WTC11 (cell line): ENCODE measurements around the gene ITPK1. TPM values are rescaled to one million over a fixed set of nuclear protein-coding genes. Genes with fewer than 3 reads are reported as not detected.

ENCODE experiments used
- ATAC-seq: fragments of 200-7000 bp; cut with Tn5 transposase; 2 replicates; pipeline ENCODE4 v1.10.0; 2021; ENCODE audit warnings: mild to moderate bottlenecking, moderate library complexity
- CTCF ChIA-PET: fragments of 300-600 bp; sonication (Branson Sonifier 250); formaldehyde crosslinking; loops from one replicate; lab custom pipeline; 2021; ENCODE audit warnings: antibody characterized with exemption; lab: Charles Lee
- POLR2A ChIA-PET: fragments of 350-600 bp; sonication (Branson Sonifier 250); formaldehyde crosslinking; loops from one replicate; lab custom pipeline; 2021; ENCODE audit warnings: antibody characterized with exemption; lab: Charles Lee
- DNase-seq: peaks from one replicate; pipeline ENCODE4 v3.0.0; 2021; ENCODE audit warnings: low spot score
- H3K27ac Mint-ChIP-seq: 2 replicates; pipeline ENCODE4 v1.8.0; 2021; ENCODE audit warnings: mixed read lengths
- H3K27me3 Mint-ChIP-seq: 2 replicates; pipeline ENCODE4 v1.8.0; 2021; ENCODE audit warnings: low read depth, mild to moderate bottlenecking, moderate library complexity, mixed read lengths
- H3K36me3 Mint-ChIP-seq: 2 replicates; pipeline ENCODE4 v1.8.0; 2021; ENCODE audit warnings: mixed read lengths
- H3K4me1 Mint-ChIP-seq: 2 replicates; pipeline ENCODE4 v1.8.0; 2022; ENCODE audit warnings: mixed read lengths
- H3K4me3 Mint-ChIP-seq: 2 replicates; pipeline ENCODE4 v1.8.0; 2021; ENCODE audit warnings: mild to moderate bottlenecking, moderate library complexity, mixed read lengths
- H3K9me3 Mint-ChIP-seq: 2 replicates; pipeline ENCODE4 v1.8.0; 2021; ENCODE audit warnings: mixed read lengths
- ATF6 ChIP-seq: sonication (generic); formaldehyde crosslinking; IDR thresholded peaks from 2 replicates; pipeline ENCODE4 v1.8.1; 2023; ENCODE audit warnings: mild to moderate bottlenecking, missing genetic modification reagents
- CREB1 ChIP-seq: sonication (generic); formaldehyde crosslinking; IDR thresholded peaks from 2 replicates; pipeline ENCODE4 v1.8.0; 2023; ENCODE audit warnings: mild to moderate bottlenecking, missing genetic modification reagents
- GABPB1 ChIP-seq: sonication (generic); formaldehyde crosslinking; IDR thresholded peaks from 2 replicates; pipeline ENCODE4 v1.8.1; 2023; ENCODE audit warnings: mild to moderate bottlenecking, missing genetic modification reagents
- HMGA2 ChIP-seq: fragments of 250-450 bp; sonication (Bioruptor Pico); IDR thresholded peaks from 2 replicates; pipeline ENCODE4 v1.4.0; 2021; ENCODE audit warnings: mild to moderate bottlenecking, moderate library complexity
- MAX ChIP-seq: sonication (generic); formaldehyde crosslinking; IDR thresholded peaks from 2 replicates; pipeline ENCODE4 v1.8.0; 2022; ENCODE audit warnings: mild to moderate bottlenecking, missing genetic modification reagents
- MXD4 ChIP-seq: fragments of 250-450 bp; sonication (Bioruptor Pico); IDR thresholded peaks from 2 replicates; pipeline ENCODE4 v1.8.0; 2021; ENCODE audit warnings: mild to moderate bottlenecking, moderate library complexity, borderline replicate concordance
- NFYB ChIP-seq: sonication (generic); formaldehyde crosslinking; conservative IDR thresholded peaks from 2 replicates; pipeline ENCODE4 v1.8.0; 2022; ENCODE audit warnings: low read depth, missing genetic modification reagents
- NR1H2 ChIP-seq: sonication (generic); formaldehyde crosslinking; IDR thresholded peaks from 2 replicates; pipeline ENCODE4 v1.9.0; 2021; ENCODE audit warnings: mild to moderate bottlenecking, moderate library complexity, missing genetic modification reagents
- NR2C2 ChIP-seq: sonication (generic); formaldehyde crosslinking; IDR thresholded peaks from 2 replicates; pipeline ENCODE4 v1.8.0; 2022; ENCODE audit warnings: mild to moderate bottlenecking, missing genetic modification reagents
- RORB ChIP-seq: fragments of 250-450 bp; sonication (Bioruptor Pico); IDR thresholded peaks from 2 replicates; pipeline ENCODE4 v1.9.0; 2021; ENCODE audit warnings: mild to moderate bottlenecking
- SMAD3 ChIP-seq: sonication (generic); formaldehyde crosslinking; IDR thresholded peaks from 2 replicates; pipeline ENCODE4 v1.8.0; 2022; ENCODE audit warnings: missing genetic modification reagents, mild to moderate bottlenecking, borderline replicate concordance
- TCF7 ChIP-seq: sonication (generic); formaldehyde crosslinking; IDR thresholded peaks from 2 replicates; pipeline ENCODE4 v1.8.0; 2022; ENCODE audit warnings: mild to moderate bottlenecking, low read depth, missing genetic modification reagents, moderate library complexity
- TP53 ChIP-seq: sonication (generic); formaldehyde crosslinking; IDR thresholded peaks from 2 replicates; pipeline ENCODE4 v1.8.1; 2023; ENCODE audit warnings: mild to moderate bottlenecking, missing genetic modification reagents
- ZBTB43 ChIP-seq: sonication (generic); formaldehyde crosslinking; IDR thresholded peaks from 2 replicates; pipeline ENCODE4 v1.8.1; 2023; ENCODE audit warnings: mild to moderate bottlenecking, missing genetic modification reagents
- ZNF138 ChIP-seq: sonication (generic); formaldehyde crosslinking; conservative IDR thresholded peaks from 2 replicates; pipeline ENCODE4 v1.8.1; 2022; ENCODE audit warnings: mild to moderate bottlenecking, moderate library complexity, missing genetic modification reagents
- ZNF232 ChIP-seq: sonication (generic); formaldehyde crosslinking; IDR thresholded peaks from 2 replicates; pipeline ENCODE4 v1.8.0; 2022; ENCODE audit warnings: mild to moderate bottlenecking, missing genetic modification reagents
- ZNF263 ChIP-seq: sonication (generic); formaldehyde crosslinking; IDR thresholded peaks from 2 replicates; pipeline ENCODE4 v1.8.1; 2022; ENCODE audit warnings: low read depth, mild to moderate bottlenecking, moderate library complexity, missing genetic modification reagents
- ZNF317 ChIP-seq: sonication (generic); formaldehyde crosslinking; IDR thresholded peaks from 2 replicates; pipeline ENCODE4 v1.8.1; 2023; ENCODE audit warnings: low read depth, mild to moderate bottlenecking, moderate library complexity, missing genetic modification reagents, borderline replicate concordance
- ZNF423 ChIP-seq: fragments of 250-450 bp; sonication (Bioruptor Pico); IDR thresholded peaks from 2 replicates; pipeline ENCODE4 v2.1.2; 2022; ENCODE audit warnings: mild to moderate bottlenecking, moderate library complexity
- ZNF671 ChIP-seq: fragments of 250-450 bp; sonication (Bioruptor Pico); IDR thresholded peaks from 2 replicates; pipeline ENCODE4 v1.8.0; 2021; ENCODE audit warnings: mild to moderate bottlenecking
- total RNA-seq: library from RNA; stranded (reverse); gene quantifications from 3 replicates; pipeline ENCODE4 v1.2.3, GENCODE V29; 2021
- TF ChIP-seq, protein P1 (sequence below): sonication (generic); formaldehyde crosslinking; IDR thresholded peaks from 2 replicates; pipeline ENCODE4 v1.8.1; 2023; ENCODE audit warnings: mild to moderate bottlenecking, moderate library complexity, missing genetic modification reagents
- TF ChIP-seq, protein P2 (sequence below): sonication (generic); formaldehyde crosslinking; conservative IDR thresholded peaks from 2 replicates; pipeline ENCODE4 v1.8.1; 2022; ENCODE audit warnings: mild to moderate bottlenecking, missing genetic modification reagents
- TF ChIP-seq, protein P3 (sequence below): sonication (generic); formaldehyde crosslinking; IDR thresholded peaks from 2 replicates; pipeline ENCODE4 v1.8.1; 2023; ENCODE audit warnings: mild to moderate bottlenecking, missing genetic modification reagents, moderate library complexity
- TF ChIP-seq, protein P4 (sequence below): sonication (generic); formaldehyde crosslinking; IDR thresholded peaks from 2 replicates; pipeline ENCODE4 v1.8.0; 2022; ENCODE audit warnings: mild to moderate bottlenecking, missing genetic modification reagents
- TF ChIP-seq, protein P5 (sequence below): sonication (generic); formaldehyde crosslinking; IDR thresholded peaks from 2 replicates; pipeline ENCODE4 v1.8.1; 2022; ENCODE audit warnings: low read depth, mild to moderate bottlenecking, moderate library complexity, missing genetic modification reagents, borderline replicate concordance

Gene ITPK1
- total RNA-seq, 1 experiment from 2014 or later = 144 TPM

GRCh38 chr14:92934196-92935085 lies 181.3 kb downstream of the ITPK1 start:
- Mint-ChIP-seq H3K36me3 (no peaks in the 10 kb centered on the region; the same call in 1 of the 2 replicates), H3K27me3 (no peaks in the 10 kb centered on the region), H3K27ac (no peak overlapping the region; the same call in 1 of the 2 replicates), H3K9me3 (no peaks in the 10 kb centered on the region), H3K4me1 (no peaks in the 10 kb centered on the region), H3K4me3 (no peak overlapping the region)
- ATAC-seq (0 out of 2 replicates have a peak, but pooled peaks have one; percentile 10), DNase-seq (no peak)
- ChIA-PET POLR2A (no interaction called here), CTCF (interaction anchor here (0.8 to 1.1 kb wide), 4 partner anchors 18 to 285 kb away, joined by 3 to 4 read pairs (median 4); partner anchors contain the start of genes GON7 and UBR7)
- no peak for TF ChIP-seq ZNF671 (CRISPR knock-in tag)
- TF ChIP-seq ZNF317 = no peak
- no peak for TF ChIP-seq ZNF263 (CRISPR knock-in tag)
- TF ChIP-seq CREB1 (CRISPR knock-in tag) = no peak
- TF ChIP-seq HMGA2 (CRISPR knock-in tag) = no peak
- TF ChIP-seq NR2C2 (CRISPR knock-in tag) = no peak
- no peak for TF ChIP-seq RORB (CRISPR knock-in tag)
- TF ChIP-seq GABPB1 (CRISPR knock-in tag) = no peak
- TF ChIP-seq NFYB (CRISPR knock-in tag) = no peak
- TF ChIP-seq TCF7 (CRISPR knock-in tag) = no peak
- TF ChIP-seq, protein P1, sequence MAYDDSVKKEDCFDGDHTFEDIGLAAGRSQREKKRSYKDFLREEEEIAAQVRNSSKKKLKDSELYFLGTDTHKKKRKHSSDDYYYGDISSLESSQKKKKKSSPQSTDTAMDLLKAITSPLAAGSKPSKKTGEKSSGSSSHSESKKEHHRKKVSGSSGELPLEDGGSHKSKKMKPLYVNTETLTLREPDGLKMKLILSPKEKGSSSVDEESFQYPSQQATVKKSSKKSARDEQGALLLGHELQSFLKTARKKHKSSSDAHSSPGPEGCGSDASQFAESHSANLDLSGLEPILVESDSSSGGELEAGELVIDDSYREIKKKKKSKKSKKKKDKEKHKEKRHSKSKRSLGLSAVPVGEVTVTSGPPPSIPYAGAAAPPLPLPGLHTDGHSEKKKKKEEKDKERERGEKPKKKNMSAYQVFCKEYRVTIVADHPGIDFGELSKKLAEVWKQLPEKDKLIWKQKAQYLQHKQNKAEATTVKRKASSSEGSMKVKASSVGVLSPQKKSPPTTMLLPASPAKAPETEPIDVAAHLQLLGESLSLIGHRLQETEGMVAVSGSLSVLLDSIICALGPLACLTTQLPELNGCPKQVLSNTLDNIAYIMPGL (CRISPR knock-in tag) = no peak
- no peak for TF ChIP-seq TP53 (CRISPR knock-in tag)
- TF ChIP-seq ZNF138 = no peak
- TF ChIP-seq ZNF423 = no peak
- TF ChIP-seq, protein P2, sequence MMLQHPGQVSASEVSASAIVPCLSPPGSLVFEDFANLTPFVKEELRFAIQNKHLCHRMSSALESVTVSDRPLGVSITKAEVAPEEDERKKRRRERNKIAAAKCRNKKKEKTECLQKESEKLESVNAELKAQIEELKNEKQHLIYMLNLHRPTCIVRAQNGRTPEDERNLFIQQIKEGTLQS (CRISPR knock-in tag) = no peak

GRCh38 chr14:92933481-92933880 lies 182.2 kb downstream of the ITPK1 start:
- Mint-ChIP-seq H3K36me3 (no peaks in the 10 kb centered on the region; the same call in 1 of the 2 replicates), H3K9me3 (no peaks in the 10 kb centered on the region), H3K4me3 (no peak overlapping the region), H3K4me1 (no peaks in the 10 kb centered on the region), H3K27ac (0 out of 2 replicates have a peak overlapping the region, but pooled peaks have one; percentile 15), H3K27me3 (no peaks in the 10 kb centered on the region)
- DNase-seq (no peak), ATAC-seq (no peak)
- CTCF ChIA-PET = interaction anchor here (0.7 to 1.0 kb wide), 4 partner anchors 35 to 285 kb away, joined by 3 to 5 read pairs (median 4); partner anchors contain the start of genes GON7 and UBR7
- POLR2A ChIA-PET = no interaction called here
- TF ChIP-seq, protein P3, sequence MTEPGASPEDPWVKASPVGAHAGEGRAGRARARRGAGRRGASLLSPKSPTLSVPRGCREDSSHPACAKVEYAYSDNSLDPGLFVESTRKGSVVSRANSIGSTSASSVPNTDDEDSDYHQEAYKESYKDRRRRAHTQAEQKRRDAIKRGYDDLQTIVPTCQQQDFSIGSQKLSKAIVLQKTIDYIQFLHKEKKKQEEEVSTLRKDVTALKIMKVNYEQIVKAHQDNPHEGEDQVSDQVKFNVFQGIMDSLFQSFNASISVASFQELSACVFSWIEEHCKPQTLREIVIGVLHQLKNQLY (CRISPR knock-in tag) = no peak
- TF ChIP-seq MXD4 (CRISPR knock-in tag) (no peak), ATF6 (CRISPR knock-in tag) (no peak), ZNF317 (no peak), SMAD3 (no peak), ZNF232 (CRISPR knock-in tag) (no peak), ZBTB43 (CRISPR knock-in tag) (no peak), NR1H2 (CRISPR knock-in tag) (no peak), MAX (CRISPR knock-in tag) (no peak)
- TF ChIP-seq, protein P4, sequence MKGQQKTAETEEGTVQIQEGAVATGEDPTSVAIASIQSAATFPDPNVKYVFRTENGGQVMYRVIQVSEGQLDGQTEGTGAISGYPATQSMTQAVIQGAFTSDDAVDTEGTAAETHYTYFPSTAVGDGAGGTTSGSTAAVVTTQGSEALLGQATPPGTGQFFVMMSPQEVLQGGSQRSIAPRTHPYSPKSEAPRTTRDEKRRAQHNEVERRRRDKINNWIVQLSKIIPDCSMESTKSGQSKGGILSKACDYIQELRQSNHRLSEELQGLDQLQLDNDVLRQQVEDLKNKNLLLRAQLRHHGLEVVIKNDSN (CRISPR knock-in tag) = no peak
- TF ChIP-seq, protein P5, sequence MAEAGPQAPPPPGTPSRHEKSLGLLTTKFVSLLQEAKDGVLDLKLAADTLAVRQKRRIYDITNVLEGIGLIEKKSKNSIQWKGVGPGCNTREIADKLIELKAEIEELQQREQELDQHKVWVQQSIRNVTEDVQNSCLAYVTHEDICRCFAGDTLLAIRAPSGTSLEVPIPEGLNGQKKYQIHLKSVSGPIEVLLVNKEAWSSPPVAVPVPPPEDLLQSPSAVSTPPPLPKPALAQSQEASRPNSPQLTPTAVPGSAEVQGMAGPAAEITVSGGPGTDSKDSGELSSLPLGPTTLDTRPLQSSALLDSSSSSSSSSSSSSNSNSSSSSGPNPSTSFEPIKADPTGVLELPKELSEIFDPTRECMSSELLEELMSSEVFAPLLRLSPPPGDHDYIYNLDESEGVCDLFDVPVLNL (CRISPR knock-in tag) = no peak
